Measurements from ENCODE around the gene BID.

Gene BID

DNA sequence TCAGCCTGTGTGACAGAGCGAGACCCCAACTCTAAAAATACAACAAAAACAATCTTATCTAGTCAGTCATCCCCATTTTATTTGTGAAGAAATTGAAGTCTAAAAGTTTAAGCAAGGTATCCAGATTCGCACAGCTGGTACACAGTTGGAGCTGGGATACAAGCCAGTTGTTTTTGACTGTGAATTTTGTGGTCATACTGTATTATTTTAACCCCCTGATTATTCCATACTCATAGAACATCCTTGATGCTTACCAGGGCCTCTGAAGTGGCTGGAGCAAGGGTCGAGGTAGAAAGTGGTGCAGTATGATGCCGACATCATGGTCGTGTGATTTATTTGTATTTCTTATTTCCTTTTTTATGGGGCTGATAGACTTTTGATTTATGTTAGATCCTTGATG, 50.0 kb downstream of the BID start:
- H3K27ac ChIP-seq (ENCODE audit: insufficient read depth, low read depth, low read length, poor library complexity, severe bottlenecking), result no peak overlapping the region
- no peaks in the 10 kb centered on the region for H3K27me3 ChIP-seq (ENCODE audit: control insufficient read depth, insufficient read depth, low read length, poor library complexity, severe bottlenecking)
- WGBS, 2 experiments, result 92 to 96% methylated on average over 5 of the region's 5 CpGs
- no peaks in the 10 kb centered on the region for H3K9me3 ChIP-seq (ENCODE audit: control insufficient read depth, low read length)
- no peaks in the 10 kb centered on the region for H3K4me1 ChIP-seq (ENCODE audit: control insufficient read depth, insufficient read depth, low read length)
- H3K36me3 ChIP-seq (ENCODE audit: control insufficient read depth, insufficient read depth, low read length), result peaks cover 12% of the 10 kb centered on the region
- no peak overlapping the region for H3K4me3 ChIP-seq (ENCODE audit: insufficient read depth, low read depth, low read length)

DNA sequence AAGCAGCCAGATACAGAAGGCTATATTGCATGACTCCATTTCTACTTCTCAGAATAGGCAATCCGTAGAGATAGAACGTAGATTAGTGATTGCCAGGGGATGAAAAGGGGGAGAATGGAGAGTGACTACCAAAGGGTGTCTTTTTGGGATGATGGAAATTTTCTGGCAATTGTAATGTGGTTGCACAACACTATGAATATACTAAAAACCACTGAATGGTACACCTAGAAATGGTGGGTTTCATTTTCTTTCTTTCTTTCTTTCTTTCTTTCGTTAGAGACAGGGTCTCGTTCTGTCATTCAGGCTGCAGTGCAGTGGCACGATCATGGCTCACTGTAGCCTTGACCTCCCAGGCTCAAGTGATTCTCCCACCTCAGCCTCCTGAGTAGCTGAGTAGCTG, 54.4 kb downstream of the BID start:
- H3K27me3 ChIP-seq (ENCODE audit: control insufficient read depth, insufficient read depth, low read length, poor library complexity, severe bottlenecking), result no peaks in the 10 kb centered on the region
- WGBS, 2 experiments, result 89 to 98% methylated on average over 5 of the region's 5 CpGs
- no peak overlapping the region for H3K27ac ChIP-seq (ENCODE audit: insufficient read depth, low read depth, low read length, poor library complexity, severe bottlenecking)
- no peaks in the 10 kb centered on the region for H3K36me3 ChIP-seq (ENCODE audit: control insufficient read depth, insufficient read depth, low read length)
- no peaks in the 10 kb centered on the region for H3K4me1 ChIP-seq (ENCODE audit: control insufficient read depth, insufficient read depth, low read length)
- H3K9me3 ChIP-seq (ENCODE audit: control insufficient read depth, low read length), result no peaks in the 10 kb centered on the region
- H3K4me3 ChIP-seq (ENCODE audit: insufficient read depth, low read depth, low read length), result no peak overlapping the region

DNA sequence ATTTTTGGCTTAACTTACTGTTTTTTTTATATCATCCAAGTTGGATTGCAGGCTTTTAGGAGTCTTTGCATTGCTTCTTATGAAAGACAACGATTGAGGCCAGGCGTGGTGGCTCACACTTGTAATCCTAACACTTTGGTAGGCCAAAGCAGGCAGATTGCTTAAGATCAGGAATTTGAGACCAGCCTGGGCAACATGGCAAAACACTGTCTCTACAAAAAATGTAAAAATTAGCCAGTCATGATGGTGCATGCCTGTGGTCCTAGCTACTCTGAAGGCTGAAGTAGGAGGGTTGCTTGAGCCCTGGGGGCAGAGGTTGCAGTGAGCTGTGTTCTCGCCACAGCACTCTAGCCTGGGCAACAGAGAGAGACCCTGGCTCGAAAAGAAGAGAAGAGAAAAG, 56.6 kb downstream of the BID start:
- H3K27ac ChIP-seq (ENCODE audit: insufficient read depth, low read depth, low read length, poor library complexity, severe bottlenecking), result no peak overlapping the region
- no peak overlapping the region for H3K4me3 ChIP-seq (ENCODE audit: insufficient read depth, low read depth, low read length)
- H3K36me3 ChIP-seq (ENCODE audit: control insufficient read depth, insufficient read depth, low read length), result no peaks in the 10 kb centered on the region
- 93 to 96% methylated on average over 4 of the region's 4 CpGs for WGBS, 2 experiments
- no peaks in the 10 kb centered on the region for H3K27me3 ChIP-seq (ENCODE audit: control insufficient read depth, insufficient read depth, low read length, poor library complexity, severe bottlenecking)
- H3K9me3 ChIP-seq (ENCODE audit: control insufficient read depth, low read length), result no peaks in the 10 kb centered on the region
- H3K4me1 ChIP-seq (ENCODE audit: control insufficient read depth, insufficient read depth, low read length), result no peaks in the 10 kb centered on the region

DNA sequence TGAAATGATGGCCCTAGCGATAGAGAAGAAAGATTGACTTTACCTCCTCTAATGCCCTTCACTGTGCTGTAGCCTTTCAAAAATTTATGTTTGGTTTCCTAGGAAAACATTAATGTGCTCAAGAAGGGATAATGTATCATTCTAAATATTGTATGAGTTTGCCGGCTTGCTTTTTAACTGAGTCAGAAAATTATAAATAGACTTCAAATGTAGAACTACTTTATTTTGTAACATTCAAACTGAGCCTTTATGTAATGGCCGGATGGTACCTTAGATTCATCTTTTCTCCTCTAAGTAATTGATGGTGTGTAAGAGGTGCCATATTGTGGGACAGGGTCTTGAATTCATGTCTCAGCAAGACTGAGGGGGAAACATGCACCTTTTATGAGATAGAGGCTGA, 57.7 kb downstream of the BID start:
- 91 to 100% methylated on average over 2 to 3 of the region's 3 CpGs for WGBS, 2 experiments
- H3K27me3 ChIP-seq (ENCODE audit: control insufficient read depth, insufficient read depth, low read length, poor library complexity, severe bottlenecking), result no peaks in the 10 kb centered on the region
- no peaks in the 10 kb centered on the region for H3K36me3 ChIP-seq (ENCODE audit: control insufficient read depth, insufficient read depth, low read length)

DNA sequence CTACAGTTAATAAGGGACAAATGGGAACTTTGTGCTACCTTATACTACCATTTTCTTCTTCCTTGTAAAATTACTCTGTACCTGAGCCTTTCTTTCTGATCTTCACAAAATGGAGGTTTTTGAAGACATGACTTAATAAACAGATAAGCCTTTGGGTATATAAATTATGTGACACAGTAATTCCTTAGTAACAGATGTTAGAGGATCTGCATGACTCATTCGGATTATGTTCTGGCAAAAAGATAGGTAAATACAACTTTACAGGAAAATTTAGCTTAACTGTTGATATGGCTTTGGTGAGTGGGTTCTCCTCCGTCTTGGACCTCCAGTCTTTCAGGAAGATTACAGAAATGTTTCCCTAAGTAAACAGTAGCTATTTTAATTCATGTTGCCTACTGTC, 61.8 kb downstream of the BID start:
- H3K27ac ChIP-seq (ENCODE audit: insufficient read depth, low read depth, low read length, poor library complexity, severe bottlenecking), result no peak overlapping the region
- WGBS, 2 experiments, result 79 to 92% methylated on average over 2 of the region's 2 CpGs

More for the DNA sequence above, 57.7 kb downstream of the BID start:
- Histone ChIP-seq H3K4me3 (ENCODE audit: insufficient read depth, low read depth, low read length) (no peak overlapping the region), H3K4me1 (ENCODE audit: control insufficient read depth, insufficient read depth, low read length) (no peaks in the 10 kb centered on the region), H3K27ac (ENCODE audit: insufficient read depth, low read depth, low read length, poor library complexity, severe bottlenecking) (no peak overlapping the region), H3K9me3 (ENCODE audit: control insufficient read depth, low read length) (no peaks in the 10 kb centered on the region)

DNA sequence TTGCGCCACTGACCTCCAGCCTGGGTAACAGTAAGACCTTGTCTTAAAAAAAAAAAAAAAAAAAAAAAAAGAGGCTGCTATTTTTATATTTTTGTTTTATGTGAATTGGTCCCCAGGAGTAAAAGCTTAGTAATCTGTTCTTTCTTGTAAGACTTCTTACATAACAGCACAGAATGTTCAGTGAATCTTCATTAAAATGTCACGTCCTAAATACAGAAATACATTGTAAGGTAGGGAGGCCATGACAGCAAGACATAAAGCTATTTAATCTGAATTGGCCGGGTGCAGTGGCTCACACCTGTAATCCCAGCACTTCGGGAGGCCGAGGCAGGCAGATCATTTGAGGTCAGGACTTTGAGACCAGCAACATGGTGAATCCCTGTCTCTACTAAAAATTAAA, 64.2 kb downstream of the BID start:
- 94 to 95% methylated on average over 5 of the region's 5 CpGs for WGBS, 2 experiments
- Histone ChIP-seq H3K9me3 (ENCODE audit: control insufficient read depth, low read length) (no peaks in the 10 kb centered on the region), H3K36me3 (ENCODE audit: control insufficient read depth, insufficient read depth, low read length) (no peaks in the 10 kb centered on the region), H3K4me1 (ENCODE audit: control insufficient read depth, insufficient read depth, low read length) (no peaks in the 10 kb centered on the region), H3K27me3 (ENCODE audit: control insufficient read depth, insufficient read depth, low read length, poor library complexity, severe bottlenecking) (no peaks in the 10 kb centered on the region), H3K4me3 (ENCODE audit: insufficient read depth, low read depth, low read length) (no peak overlapping the region), H3K27ac (ENCODE audit: insufficient read depth, low read depth, low read length, poor library complexity, severe bottlenecking) (no peak overlapping the region)

More for the DNA sequence above, 61.8 kb downstream of the BID start:
- H3K27me3 ChIP-seq (ENCODE audit: control insufficient read depth, insufficient read depth, low read length, poor library complexity, severe bottlenecking), result no peaks in the 10 kb centered on the region
- no peaks in the 10 kb centered on the region for H3K9me3 ChIP-seq (ENCODE audit: control insufficient read depth, low read length)
- no peaks in the 10 kb centered on the region for H3K4me1 ChIP-seq (ENCODE audit: control insufficient read depth, insufficient read depth, low read length)
- H3K36me3 ChIP-seq (ENCODE audit: control insufficient read depth, insufficient read depth, low read length), result no peaks in the 10 kb centered on the region
- no peak overlapping the region for H3K4me3 ChIP-seq (ENCODE audit: insufficient read depth, low read depth, low read length)

DNA sequence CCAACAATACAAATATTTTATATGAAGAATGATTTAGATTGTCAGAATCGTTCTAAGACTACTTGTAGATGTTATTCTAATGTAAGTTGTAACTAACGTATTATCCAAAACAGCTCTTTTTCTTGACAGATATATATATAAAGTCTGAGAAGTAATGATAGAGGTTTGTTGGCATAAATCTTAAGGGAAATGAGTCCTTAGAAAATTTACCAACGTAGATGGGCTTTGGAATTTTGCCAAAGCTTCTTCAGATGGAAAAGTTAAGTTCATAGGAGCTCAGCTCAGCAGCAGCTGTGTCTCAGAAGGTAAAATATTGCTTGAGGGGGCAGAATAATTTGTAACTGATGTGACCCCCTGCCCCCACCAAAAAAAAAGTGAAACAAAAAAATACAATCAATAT, 66.7 kb downstream of the BID start:
- no peaks in the 10 kb centered on the region for H3K27me3 ChIP-seq (ENCODE audit: control insufficient read depth, insufficient read depth, low read length, poor library complexity, severe bottlenecking)
- peaks cover 9% of the 10 kb centered on the region for H3K36me3 ChIP-seq (ENCODE audit: control insufficient read depth, insufficient read depth, low read length)
- H3K4me1 ChIP-seq (ENCODE audit: control insufficient read depth, insufficient read depth, low read length), result no peaks in the 10 kb centered on the region
- H3K9me3 ChIP-seq (ENCODE audit: control insufficient read depth, low read length), result no peaks in the 10 kb centered on the region
- no peak overlapping the region for H3K27ac ChIP-seq (ENCODE audit: insufficient read depth, low read depth, low read length, poor library complexity, severe bottlenecking)
- whole genome bisulfite sequencing, 2 experiments, result 93 to 99% methylated on average over 1 to 2 of the region's 3 CpGs
- H3K4me3 ChIP-seq (ENCODE audit: insufficient read depth, low read depth, low read length), result no peak overlapping the region

DNA sequence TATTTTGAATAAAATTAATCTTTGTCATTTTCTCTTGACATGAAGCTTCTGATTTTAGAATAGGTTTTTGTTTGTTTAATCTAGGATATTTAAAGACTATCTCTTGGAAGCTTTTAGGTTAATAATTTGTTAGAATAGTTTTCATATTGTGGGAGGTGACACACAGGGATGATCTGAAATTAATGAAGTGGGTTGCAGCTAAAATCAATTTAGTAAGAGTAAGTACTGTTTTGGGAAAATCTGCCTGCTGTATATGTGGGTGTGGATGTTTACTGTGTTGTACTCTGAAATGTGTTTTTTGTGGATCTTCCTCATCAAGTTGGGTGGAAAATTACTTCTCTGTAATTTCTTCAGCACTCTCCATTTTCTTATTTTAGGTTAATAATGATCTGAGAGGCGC, 67.3 kb downstream of the BID start:
- Histone ChIP-seq H3K4me1 (ENCODE audit: control insufficient read depth, insufficient read depth, low read length) (no peaks in the 10 kb centered on the region), H3K27me3 (ENCODE audit: control insufficient read depth, insufficient read depth, low read length, poor library complexity, severe bottlenecking) (no peaks in the 10 kb centered on the region), H3K4me3 (ENCODE audit: insufficient read depth, low read depth, low read length) (no peak overlapping the region), H3K9me3 (ENCODE audit: control insufficient read depth, low read length) (no peaks in the 10 kb centered on the region), H3K27ac (ENCODE audit: insufficient read depth, low read depth, low read length, poor library complexity, severe bottlenecking) (no peak overlapping the region), H3K36me3 (ENCODE audit: control insufficient read depth, insufficient read depth, low read length) (peaks cover 9% of the 10 kb centered on the region)
- WGBS, 2 experiments, result 88 to 95% methylated on average over 1 of the region's 1 CpG

DNA sequence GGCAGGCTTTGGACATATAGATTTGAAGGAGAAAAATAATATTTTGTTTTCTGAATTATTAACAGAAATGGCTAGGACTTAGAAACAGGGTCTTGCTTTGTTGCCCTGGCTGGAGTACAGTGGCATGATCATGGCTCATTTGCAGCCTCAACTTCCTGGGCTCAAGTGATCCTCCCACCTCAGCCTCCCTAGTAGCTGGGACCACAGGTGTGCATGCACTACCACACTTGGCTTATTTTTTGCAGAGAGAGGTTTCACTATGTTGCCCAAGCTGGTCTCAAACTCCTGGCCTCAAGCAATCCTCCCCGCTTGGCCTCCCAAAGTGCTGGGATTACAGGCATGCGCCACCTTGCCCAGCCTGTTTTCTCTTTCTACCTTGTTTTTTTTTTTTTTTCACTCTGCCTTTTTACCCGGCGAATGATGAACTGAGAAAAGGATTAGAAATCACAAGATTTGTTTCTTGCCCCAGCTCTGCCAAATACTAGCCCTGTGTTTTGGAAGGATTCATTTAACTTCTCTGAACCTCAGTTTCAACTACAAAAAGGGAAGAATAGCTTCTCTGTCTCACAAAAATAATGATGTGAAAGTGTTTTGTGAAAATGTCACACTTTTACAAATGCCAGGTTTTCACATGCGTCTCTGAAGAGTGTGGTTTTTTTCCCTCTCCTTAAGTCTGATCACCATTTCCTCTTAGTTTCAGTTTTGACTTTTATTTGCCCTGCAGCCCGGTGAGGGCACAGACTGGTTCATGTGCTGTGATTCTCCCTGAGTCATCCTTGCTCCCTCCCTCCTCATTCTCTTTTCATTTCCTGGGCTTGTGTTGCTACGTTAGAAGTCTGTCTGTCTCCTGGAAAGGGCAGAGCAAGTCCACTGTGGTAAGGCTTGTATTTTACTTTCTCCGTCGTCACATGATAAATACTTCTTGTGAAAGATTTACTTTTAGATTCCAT, 68.0 kb downstream of the BID start:
- peaks cover 9% of the 10 kb centered on the region for H3K36me3 ChIP-seq (ENCODE audit: control insufficient read depth, insufficient read depth, low read length)
- H3K27ac ChIP-seq (ENCODE audit: insufficient read depth, low read depth, low read length, poor library complexity, severe bottlenecking), result no peak overlapping the region

DNA sequence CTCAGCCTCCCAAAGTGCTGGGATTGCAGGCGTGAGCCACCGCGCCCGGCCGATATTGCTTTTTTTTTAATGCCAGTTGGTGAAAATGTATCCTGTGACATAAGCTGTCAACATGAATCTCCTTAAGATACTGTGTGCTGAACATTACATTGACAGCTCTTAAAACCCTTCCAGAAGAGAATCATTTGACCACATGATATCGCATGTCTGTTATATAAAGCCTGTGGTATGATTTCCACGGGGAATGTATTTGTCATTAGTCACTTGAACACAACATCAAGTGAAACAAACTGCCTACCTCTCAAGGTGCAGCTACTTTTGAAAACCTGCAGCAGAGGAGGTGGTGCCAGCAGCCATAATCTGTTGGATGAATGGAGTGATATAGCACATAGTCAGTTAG, 68.7 kb downstream of the BID start:
- H3K27me3 ChIP-seq (ENCODE audit: control insufficient read depth, insufficient read depth, low read length, poor library complexity, severe bottlenecking), result no peaks in the 10 kb centered on the region
- no peak overlapping the region for H3K4me3 ChIP-seq (ENCODE audit: insufficient read depth, low read depth, low read length)
- no peaks in the 10 kb centered on the region for H3K9me3 ChIP-seq (ENCODE audit: control insufficient read depth, low read length)
- WGBS, 2 experiments, result 90 to 95% methylated on average over 7 of the region's 7 CpGs
- peaks cover 9% of the 10 kb centered on the region for H3K36me3 ChIP-seq (ENCODE audit: control insufficient read depth, insufficient read depth, low read length)
- no peaks in the 10 kb centered on the region for H3K4me1 ChIP-seq (ENCODE audit: control insufficient read depth, insufficient read depth, low read length)
- no peak overlapping the region for H3K27ac ChIP-seq (ENCODE audit: insufficient read depth, low read depth, low read length, poor library complexity, severe bottlenecking)

More for the DNA sequence above, 68.0 kb downstream of the BID start:
- H3K4me1 ChIP-seq (ENCODE audit: control insufficient read depth, insufficient read depth, low read length), result no peaks in the 10 kb centered on the region
- H3K27me3 ChIP-seq (ENCODE audit: control insufficient read depth, insufficient read depth, low read length, poor library complexity, severe bottlenecking), result no peaks in the 10 kb centered on the region
- no peaks in the 10 kb centered on the region for H3K9me3 ChIP-seq (ENCODE audit: control insufficient read depth, low read length)
- 86 to 89% methylated on average over 9 of the region's 9 CpGs for WGBS, 2 experiments
- H3K4me3 ChIP-seq (ENCODE audit: insufficient read depth, low read depth, low read length), result no peak overlapping the region
